Activated naive CD4-positive, alpha-beta T cell treated with anti-CD3 and anti-CD28 coated beads, Interleukin-2, amount 10 ng/mL, durations not matched to agents 7 days and 5 days (primary cell): ENCODE results near the gene MAGIX.

Experiments
- CTCF ChIA-PET: fragments of 350-600 bp; sonication (Branson Sonifier 250); formaldehyde crosslinking; loops from one replicate; lab custom pipeline; 2021; ENCODE audit warnings: antibody characterized with exemption; lab: Charles Lee
- DNase-seq: peaks from one replicate; pipeline ENCODE4 v3.0.0-alpha.2; 2020
- H3K27ac Mint-ChIP-seq: one replicate; pipeline ENCODE4 v1.8.0; 2021; ENCODE audit warnings: mild to moderate bottlenecking, moderate library complexity, mixed read lengths
- H3K27me3 Mint-ChIP-seq: one replicate; pipeline ENCODE4 v1.8.0; 2021; ENCODE audit warnings: mild to moderate bottlenecking, mixed read lengths
- H3K36me3 Mint-ChIP-seq: one replicate; pipeline ENCODE4 v1.8.0; 2021; ENCODE audit warnings: mixed read lengths
- H3K4me1 Mint-ChIP-seq: one replicate; pipeline ENCODE4 v1.8.0; 2021; ENCODE audit warnings: mixed read lengths
- H3K4me3 Mint-ChIP-seq: one replicate; pipeline ENCODE4 v1.8.0; 2021; ENCODE audit warnings: mild to moderate bottlenecking, moderate library complexity, mixed read lengths
- H3K9me3 Mint-ChIP-seq: one replicate; pipeline ENCODE4 v1.8.0; 2021; ENCODE audit warnings: mixed read lengths

The MAGIX gene

GRCh38 chrX:49211074-49211473 is 48.5 kb downstream of the MAGIX start:
- Mint-ChIP-seq H3K4me3 (no peak overlapping the region), H3K27ac (no peak overlapping the region)
- DNase-seq: no peak

GRCh38 chrX:49212209-49212608 is 49.7 kb downstream of the MAGIX start:
- no peak overlapping the region for H3K27ac Mint-ChIP-seq
- H3K27me3 Mint-ChIP-seq: peaks cover 37% of the 10 kb centered on the region
- H3K4me1 Mint-ChIP-seq: no peaks in the 10 kb centered on the region
- no peaks in the 10 kb centered on the region for H3K36me3 Mint-ChIP-seq
- no peak for DNase-seq
- CTCF ChIA-PET: no interaction called here
- no peak overlapping the region for H3K4me3 Mint-ChIP-seq
- peaks cover 6% of the 10 kb centered on the region for H3K9me3 Mint-ChIP-seq

More at GRCh38 chrX:49211074-49211473, 48.5 kb downstream of the MAGIX start:
- Mint-ChIP-seq H3K36me3 (no peaks in the 10 kb centered on the region), H3K9me3 (peaks cover 6% of the 10 kb centered on the region), H3K27me3 (peaks cover 35% of the 10 kb centered on the region), H3K4me1 (no peaks in the 10 kb centered on the region)
- CTCF ChIA-PET: no interaction called here

DNA sequence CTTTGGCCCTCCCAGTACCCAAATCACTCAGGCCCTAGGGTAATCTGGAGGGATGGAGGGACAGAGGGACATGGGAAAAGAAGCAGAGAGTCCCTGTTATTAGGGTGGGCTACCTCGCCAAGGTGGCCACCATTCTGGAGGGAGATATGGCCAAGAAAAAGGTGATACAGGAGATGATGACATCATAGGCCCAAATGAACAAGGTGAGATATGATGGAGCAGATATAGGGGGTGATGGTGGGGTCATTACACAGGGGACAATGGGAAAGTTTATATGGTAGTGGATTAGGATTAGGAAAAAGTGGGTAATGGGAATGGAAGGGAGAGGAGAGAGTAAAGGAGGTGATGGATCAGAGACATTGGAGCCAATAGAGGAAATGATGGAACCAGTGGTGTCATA is 50.3 kb downstream of the MAGIX start:
- H3K9me3 Mint-ChIP-seq: peaks cover 6% of the 10 kb centered on the region
- H3K27me3 Mint-ChIP-seq: peaks cover 37% of the 10 kb centered on the region
- no peaks in the 10 kb centered on the region for H3K36me3 Mint-ChIP-seq
- H3K27ac Mint-ChIP-seq: no peak overlapping the region
- no peak for DNase-seq
- no peaks in the 10 kb centered on the region for H3K4me1 Mint-ChIP-seq
- no peak overlapping the region for H3K4me3 Mint-ChIP-seq
- CTCF ChIA-PET: no interaction called here

DNA sequence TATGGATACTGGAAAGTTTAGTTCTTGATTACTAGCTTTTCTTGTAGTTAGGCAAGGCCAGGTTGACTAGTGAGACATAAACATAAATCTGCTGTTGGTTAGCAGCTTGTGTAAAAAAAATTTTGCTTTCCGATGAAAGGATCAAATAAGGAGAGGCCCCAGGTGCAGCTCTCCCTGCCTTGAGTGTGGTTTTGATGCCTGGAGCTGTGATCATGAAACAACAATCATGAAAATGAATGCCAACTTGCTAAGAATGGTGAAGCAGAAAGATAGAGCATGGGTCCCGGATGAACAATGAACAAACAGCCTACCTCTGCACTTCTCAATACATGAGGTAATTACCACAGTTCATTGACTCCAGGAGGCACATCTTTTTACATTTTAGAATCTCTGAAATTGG is 51.9 kb downstream of the MAGIX start:
- no peak for DNase-seq
- no peaks in the 10 kb centered on the region for H3K36me3 Mint-ChIP-seq
- H3K27me3 Mint-ChIP-seq: peaks cover 37% of the 10 kb centered on the region
- H3K27ac Mint-ChIP-seq: no peak overlapping the region
- H3K4me1 Mint-ChIP-seq: no peaks in the 10 kb centered on the region
- H3K9me3 Mint-ChIP-seq: peaks cover 6% of the 10 kb centered on the region
- CTCF ChIA-PET: no interaction called here
- H3K4me3 Mint-ChIP-seq: no peak overlapping the region

DNA sequence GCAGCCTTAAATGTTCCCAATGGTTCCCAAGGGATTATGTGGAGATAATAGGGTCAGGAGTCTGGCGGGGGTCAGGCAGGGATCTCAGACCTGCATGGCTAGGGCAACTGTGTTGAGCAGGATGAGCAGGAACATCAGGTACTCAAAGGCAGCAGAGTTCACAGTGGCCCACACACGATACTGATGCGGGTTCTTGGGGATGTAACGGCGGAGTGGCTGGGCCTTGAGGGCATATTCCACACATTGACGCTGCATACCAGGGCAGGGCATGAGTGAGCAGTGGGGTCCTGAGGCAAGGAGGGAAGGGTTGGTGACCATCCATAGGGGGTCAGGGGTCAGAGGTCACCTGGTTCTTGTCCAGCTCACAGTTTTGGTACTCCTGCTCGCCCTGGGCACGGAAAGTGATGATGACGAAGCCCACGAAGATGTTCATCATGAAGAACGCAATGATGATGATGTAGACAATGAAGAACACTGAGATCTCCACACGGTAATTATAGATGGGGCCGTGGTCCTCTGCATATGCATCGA is 52.5 kb downstream of the MAGIX start:
- no peaks in the 10 kb centered on the region for H3K36me3 Mint-ChIP-seq
- peaks cover 6% of the 10 kb centered on the region for H3K9me3 Mint-ChIP-seq
- DNase-seq: no peak
- H3K4me3 Mint-ChIP-seq: no peak overlapping the region
- no peak overlapping the region for H3K27ac Mint-ChIP-seq
- CTCF ChIA-PET: no interaction called here
- peaks cover 33% of the 10 kb centered on the region for H3K27me3 Mint-ChIP-seq
- peaks cover 4% of the 10 kb centered on the region for H3K4me1 Mint-ChIP-seq
